Measurements from ENCODE around the gene GON4L.
"Not testable (repeated sequence)": the region's sequence is repeated elsewhere in the genome, so short reads cannot be mapped to it uniquely, and the experiment has no call there.

GON4L gene

DNA sequence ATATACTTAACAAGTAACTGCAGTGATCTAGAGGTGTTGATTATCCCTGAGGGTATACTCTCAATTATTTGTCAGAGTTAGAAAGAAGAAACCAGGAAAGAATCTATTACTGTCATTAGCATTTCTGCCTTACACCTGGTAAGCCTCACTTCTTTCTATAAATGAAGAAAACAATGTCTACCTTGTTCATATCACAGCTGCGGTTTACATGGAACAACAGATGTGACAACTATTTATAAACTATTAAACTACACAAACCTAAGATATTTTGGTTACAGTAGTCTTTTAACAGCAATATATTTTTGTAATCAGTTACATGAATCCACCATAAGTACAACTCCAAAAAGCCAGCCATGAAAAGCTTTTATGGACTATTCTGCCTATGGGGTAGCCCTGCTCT lies 40.7 kb downstream of the GON4L start:
- DNase-seq: no peak

DNA sequence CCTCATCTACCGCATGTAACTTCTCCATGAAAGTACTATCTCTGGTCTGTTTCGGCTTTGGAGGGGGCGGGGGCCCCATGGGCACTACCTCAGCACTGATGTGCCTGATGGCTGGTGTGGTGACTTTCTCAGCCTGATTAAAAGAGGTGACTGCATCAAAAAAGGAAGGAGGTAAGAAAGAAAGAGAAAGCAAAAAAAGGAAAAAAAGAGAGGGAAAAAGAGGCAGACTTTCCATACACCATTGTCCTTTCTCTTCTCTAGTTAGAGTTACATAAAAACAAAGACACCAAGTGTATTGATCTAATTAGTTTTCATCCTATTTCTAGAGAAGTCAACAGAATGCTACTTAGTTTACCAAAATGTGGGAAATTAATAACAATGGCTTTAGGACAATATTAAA lies 43.3 kb downstream of the GON4L start:
- no peak for DNase-seq

DNA sequence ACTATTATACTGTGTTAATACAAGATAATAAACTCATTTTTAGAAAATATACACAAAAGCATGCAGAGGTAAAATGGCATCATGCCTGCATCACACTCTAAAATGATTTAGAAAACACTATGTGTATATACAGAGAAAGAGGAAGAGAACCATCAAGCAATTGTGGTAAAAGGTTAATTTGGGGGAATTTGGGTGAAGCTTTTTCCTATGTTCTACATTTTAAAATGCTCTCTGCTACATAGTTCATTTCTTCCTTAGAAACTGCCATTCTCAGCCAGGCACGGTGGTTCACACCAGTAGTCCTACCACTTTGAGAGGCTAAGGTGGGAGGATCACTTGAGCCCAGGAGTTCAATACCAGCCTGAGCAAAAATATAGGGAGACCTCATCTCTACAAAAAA lies 44.1 kb downstream of the GON4L start:
- no peak for DNase-seq

DNA sequence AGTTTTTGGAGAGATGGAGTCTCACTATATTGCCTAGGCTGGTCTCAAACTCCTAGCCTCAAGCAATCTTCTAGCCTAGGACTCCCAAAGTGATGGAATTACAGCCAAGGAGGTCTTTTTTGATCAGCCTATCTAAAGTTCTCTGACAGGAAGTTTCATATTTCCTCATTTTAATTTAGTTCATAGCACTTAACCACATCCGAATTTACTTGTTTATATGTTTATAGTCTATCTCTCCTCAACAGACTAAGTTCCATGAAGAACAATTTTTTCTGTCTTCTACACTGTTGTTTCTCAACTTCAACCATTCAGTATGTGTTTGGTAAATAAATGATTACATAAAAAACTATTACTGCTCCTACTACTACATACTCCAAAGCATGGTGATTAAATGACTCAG lies 47.9 kb downstream of the GON4L start:
- DNase-seq: no peak

DNA sequence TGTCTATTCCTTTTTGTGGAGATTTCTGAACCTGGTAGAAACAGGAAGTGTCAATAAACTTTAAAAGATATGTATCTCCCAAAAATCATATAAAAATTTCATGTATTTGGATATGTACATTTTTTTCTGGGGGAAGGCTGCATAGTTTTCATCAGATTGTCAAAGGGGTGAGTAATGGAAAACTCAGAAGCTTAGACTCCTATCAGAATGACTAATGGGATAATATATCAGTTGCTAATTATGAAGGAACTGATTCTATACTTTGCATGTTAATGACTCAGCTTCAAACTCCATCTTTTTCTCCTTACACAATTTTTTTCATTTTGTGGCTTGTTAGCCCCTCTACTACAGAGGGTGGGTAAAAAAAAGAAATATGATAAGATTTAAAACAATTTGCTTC lies 55.9 kb downstream of the GON4L start:
- no peak for DNase-seq

DNA sequence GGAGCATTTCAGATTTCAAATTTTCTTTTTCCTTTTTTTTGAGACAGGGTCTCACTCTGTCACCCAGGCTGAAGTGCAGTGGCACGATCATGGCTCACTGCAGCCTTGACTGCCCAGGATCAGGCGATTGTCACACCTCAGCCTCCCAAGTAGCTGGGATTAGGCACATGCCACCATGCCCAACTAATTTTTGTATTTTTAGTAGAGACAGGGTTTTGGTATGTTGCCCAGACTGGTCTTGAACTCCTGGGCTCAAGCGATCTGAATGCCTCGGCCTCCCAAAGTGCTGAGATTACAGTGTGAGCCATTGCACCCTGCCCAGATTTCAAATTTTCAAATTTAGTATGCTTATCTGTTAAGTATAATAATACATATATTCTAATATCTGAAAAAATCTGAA lies 61.4 kb downstream of the GON4L start:
- not testable (repeated sequence) for DNase-seq

DNA sequence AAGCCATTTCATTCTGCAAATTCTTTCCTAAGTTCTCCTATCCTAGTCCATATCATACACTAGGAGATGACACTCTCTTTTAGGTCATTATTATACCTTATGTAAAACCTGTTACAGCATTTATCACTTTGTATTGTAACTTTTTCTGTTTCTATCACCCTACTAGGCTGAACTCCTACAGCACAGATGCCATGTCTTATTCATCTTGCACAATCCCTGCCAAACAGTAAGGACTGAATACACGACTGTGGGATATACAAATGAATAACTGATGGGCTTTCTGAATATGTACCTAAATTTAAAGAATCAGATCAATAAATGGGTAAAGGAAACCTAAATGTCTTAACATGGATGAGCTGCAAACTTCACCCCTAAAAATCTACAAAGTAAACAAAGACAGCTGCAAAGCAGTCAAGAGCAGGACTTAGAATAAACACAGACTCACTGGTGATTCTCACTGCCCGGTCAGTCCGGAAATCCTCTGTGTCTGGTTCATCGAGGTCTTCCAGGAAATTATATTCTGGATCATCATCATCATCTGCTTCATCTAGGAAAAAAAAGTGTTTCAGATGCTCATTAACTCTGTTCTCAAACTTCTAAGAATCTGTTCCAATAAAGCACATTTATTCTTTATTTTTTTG lies 62.3 kb downstream of the GON4L start:
- no peak for DNase-seq

DNA sequence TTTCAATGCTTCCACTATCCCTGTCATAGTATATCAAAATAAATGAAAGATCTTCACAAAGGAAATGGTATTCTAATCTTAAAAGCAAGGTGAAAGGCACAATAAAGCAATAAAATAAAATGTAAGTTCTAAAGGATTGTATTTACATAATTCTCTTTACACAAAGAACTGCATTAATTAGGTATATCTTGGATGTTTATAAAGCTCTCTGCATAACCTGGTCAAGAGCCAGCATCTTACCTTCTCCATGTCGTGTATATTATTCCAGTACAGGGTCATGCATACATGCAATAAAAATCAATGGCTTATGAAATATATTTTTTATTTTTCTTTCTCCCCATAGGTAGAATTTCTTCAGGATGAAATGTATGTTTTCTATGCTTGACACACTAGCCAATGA lies 63.8 kb downstream of the GON4L start:
- DNase-seq: no peak

DNA sequence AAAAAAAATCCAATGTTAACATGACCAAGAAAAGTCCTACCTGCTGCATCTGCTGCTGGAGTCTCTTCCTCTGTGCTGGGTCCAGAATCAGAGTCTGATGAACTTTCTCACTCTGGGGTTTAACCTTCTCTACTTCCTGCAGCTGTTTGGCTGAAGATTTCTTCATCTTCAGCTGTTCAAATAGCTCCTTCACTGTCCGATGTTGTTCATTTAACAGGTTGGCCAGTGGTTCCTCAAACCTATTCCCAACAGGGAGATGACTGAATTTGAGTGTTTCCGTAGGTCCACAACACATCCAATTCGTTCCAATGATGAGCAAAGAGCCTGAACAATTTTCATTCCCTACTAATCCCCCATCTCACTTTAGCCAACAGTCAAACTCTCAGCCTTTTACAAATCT lies 79.4 kb downstream of the GON4L start:
- no peak for DNase-seq

DNA sequence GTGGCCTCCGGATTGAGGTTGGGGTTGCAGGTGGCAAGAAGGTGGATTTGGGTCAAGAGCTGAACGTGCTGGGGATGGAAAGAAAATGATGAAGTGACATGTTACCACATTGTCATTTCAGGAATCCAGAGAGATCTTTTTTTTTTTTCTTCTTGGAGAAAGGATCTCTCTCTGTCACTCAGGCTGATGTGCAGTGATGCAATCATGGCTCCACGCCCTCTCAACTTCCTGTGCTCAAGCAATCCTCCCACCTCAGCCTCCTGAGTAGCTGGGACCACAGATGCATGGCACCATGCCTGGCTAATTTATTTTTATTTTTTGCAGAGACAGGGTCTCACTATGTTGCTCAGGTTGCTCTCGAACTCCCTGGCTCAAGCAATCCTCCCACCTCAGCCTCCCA lies 80.6 kb downstream of the GON4L start:
- no peak for DNase-seq

DNA sequence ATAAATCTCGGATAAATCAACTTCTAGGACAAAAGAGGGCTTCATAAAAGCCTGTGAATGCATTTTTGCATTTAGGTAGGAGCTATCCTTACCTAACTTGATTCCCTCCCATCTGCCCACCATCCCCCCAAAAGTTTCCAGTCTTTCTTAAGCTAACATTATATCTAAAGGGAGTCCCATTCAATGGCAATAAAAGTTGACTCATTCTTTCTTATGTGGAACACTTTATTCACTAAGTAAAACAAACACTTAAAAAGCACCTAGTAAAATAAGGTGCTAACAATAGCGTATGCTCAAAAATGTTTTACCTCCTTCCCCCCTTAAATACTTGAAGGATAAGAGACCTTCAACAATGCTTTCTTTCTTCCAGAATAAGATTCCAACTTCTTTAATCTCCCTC lies 83.8 kb downstream of the GON4L start:
- no peak for DNase-seq

DNA sequence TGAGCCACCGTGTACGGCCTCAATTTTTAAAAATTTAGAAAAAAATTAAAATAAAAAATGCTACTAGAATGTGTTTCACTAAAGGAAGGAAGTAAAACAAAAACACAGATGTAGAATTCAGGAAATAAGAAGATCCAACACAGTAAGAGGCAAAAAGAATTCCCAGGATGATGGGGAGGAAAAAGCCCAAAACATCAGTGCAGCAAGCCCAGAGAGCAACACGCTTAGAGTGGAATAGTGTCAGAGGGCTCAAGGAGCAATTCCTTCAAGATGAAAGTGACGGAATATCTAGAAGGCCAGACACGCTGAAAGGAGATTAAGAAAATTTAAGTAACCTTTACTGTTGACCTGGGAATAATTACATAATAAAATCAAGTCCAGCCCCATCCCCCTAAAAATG lies 87.8 kb downstream of the GON4L start:
- DNase-seq: no peak

DNA sequence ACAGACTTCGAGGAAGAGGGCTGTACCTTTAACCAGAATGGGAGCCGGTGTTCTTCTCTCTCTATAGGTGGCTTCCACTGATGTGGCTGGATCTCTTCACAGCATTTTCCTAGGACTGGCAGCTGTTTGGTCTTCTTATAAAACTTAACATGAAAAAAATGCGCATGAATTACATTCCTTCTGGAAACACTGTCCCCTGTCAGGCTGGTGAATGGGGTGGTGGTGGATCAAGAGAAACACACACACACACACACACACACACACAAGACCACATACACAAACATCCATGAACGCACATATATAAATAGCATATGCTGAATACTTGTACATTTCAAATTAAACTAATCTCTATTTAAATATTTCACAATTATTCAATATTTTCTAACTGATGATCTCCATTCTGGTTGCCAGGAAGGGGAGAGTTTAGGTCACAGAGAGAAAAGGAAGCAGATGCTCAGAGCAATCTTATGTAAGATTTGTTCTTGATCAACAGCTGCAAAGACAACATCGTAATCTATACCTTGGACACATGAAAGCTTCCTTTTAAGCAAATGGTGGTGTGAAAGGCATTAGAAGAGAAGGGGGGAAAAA lies 89.5 kb downstream of the GON4L start:
- DNase-seq: not testable (repeated sequence)

DNA sequence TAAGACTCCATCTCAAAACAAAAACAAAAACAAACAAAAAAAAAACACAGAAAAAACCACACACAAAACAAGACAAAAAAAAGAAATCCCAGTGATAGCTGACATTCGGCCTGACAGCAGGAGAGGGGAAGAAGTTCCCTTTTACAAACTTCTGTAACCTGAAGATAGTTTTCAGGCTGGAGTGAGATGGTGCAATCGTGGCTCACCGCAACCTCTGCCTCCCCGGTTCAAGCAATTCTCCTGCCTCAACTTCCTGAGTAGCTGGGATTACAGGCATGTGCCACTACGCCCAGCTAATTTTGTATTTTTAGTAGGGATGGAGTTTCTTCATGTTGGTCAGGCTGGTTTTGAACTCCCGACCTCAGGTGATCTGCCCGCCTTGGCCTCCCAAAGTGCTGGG lies 93.0 kb downstream of the GON4L start:
- DNase-seq: not testable (repeated sequence)

DNA sequence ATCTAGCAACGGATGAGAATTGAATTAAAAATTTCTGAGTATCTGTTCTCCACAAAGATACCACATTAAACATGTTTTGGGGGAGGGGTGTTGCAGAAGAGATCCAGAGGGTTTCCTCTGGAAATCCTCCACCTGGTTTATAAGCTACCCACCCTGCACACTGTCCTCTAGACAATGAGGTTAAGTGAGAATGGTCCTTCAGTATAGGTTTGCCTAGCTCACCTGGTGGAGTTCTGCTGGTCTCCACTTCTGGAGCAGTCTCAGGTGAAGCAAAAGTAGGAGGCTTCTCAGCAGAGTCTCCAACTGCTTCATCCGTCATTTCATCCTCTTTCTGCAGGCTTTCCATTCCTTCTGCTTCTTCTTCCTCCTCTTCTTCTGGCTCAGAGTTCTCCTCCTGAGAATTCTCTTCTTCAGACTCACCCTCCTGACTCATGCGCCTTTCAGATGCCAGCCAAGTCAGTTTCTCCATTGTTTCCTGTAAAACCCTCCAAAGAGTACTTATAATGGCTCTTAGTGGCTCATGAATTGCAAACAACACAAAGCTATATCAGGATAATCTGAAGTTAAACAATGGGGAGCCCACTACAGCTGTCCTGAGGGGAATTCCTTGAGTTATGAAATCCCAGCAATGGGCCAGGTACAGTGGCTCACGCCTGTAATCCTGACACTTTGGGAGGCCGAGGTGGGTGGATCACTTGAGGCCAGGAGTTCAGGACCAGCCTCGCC lies 93.8 kb downstream of the GON4L start:
- DNase-seq: peak; percentile 75

DNA sequence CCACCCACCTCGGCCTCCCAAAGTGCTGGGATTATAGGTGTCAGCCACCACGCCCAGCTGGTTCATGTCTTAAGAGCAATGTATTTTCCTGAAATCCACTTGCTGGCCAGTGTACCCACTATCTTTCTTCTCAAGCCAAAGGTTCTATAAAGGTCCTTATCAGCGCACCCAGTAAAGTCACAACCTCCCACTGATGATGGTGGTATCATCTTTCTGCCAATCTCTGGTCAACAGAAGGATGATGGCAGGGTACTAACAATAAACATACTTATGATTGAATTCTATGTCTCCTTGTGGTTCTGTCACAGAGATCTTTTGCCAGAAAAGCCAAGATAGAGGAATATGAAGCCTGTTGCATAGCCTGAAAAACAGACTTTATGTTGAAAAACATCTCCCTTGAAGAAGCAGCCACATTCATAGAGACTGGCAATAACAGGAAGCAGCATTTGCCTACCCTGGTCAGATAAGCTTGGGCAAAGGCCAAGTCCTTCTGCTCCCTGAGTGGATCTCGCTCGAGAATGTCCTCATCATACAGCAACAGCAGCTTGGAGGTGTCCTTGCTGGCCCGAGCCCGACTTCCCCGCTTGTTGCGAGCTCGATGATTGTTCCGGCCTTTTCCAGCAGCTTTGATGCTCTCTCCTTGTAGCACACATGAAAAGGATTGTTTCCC lies 95.1 kb downstream of the GON4L start:
- DNase-seq: no peak

DNA sequence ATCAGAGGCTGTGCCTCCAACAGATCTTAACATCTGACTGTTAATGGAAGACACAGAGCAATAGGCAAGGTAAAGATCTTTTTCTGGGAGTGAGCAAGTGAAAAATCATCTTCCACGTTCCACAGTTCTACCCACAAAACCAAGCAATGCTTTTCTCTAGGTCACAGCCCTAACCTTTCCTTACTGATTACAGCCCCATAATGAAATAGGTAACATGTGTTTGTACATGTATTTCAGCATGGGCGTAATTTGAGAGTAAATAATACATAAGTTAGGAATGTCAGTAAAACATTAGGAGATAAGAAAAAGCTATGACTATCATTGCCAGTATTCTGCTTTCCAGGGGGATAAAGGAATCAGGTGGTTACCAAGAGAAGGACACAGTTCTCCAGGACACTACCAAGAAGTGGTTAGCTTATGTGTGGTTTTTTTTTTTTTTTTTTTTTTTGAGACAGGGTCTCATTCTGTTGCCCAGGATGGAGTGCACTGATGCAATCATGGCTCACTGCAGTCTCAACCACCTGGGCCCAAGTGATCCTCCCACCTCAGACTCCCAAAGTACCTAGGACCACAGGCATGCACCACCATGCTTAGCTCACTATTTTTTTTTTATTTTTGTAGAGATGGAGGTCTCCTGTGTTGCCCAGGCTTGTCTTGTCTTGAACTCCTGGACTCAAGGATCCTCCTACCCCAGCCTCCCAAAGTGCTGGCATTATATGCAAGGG lies 96.1 kb downstream of the GON4L start:
- DNase-seq: no peak

DNA sequence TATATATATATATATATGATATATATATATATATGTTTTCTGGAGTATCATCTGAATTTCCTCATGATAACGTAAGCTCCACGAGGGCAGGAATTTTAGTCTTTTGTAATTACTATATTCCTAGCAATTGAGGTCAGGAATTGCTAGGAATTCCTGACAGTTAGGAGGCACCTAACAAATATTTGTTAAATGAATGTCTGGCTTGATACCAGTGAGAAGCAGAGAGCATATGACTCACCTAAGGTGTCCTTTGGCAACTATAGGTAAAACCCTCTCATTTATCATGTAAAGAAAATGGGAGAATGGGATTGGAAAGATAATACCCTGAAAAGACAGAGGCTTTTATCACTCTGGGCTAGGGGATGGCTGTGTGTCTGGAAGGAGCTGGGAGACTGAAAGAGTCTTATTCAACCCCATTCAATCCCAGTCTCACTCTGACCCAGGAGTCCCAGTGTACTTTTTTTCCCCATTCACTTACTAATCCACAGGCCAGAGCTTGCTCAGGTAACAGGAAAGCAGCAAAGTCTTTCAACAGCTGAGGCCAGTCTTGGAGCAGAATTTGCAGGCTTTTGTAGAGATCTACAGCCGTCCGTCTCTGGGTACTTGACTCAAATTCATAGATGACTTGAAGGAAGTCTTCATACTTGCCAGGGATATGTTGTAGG lies 96.9 kb downstream of the GON4L start:
- no peak for DNase-seq

DNA sequence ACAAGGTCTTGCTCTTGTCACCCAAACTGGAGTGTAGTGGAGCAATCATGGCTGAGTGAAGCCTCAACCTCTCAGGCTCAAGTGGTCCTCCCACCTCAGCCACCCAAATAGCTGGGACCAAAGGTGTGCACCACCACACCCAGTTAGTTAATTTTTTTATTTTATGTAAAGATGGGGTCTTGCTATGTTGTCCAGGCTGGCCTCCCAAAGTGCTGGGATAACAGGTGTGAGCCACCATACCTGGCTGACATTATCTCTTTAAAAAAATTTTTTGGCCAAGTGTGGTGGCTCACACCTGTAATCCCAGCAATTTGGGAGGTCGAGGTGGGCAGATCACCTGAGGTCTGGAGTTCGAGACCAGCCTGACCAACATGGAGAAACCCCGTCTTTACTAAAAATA lies 98.0 kb downstream of the GON4L start:
- not testable (repeated sequence) for DNase-seq

DNA sequence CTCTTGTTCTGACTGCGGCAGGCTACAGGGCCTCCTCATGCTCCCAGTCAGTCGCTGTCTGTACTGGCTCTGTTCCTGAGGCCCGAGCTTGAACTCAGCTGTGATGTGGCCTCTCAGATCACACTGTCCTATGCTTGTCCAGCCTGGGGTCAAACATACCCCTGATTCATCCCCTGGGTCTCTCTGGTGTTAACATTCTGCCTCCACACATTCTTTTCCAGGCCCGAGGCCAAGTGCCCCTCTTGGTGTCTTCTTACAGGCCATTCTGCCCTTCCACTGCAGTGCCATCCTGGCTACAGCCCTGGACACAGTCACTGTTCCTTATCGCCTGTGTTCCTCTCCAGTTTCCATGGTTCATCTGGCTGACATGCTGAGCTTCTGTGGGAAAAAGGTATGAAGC lies 108.9 kb downstream of the GON4L start:
- DNase-seq: not testable (repeated sequence)

DNA sequence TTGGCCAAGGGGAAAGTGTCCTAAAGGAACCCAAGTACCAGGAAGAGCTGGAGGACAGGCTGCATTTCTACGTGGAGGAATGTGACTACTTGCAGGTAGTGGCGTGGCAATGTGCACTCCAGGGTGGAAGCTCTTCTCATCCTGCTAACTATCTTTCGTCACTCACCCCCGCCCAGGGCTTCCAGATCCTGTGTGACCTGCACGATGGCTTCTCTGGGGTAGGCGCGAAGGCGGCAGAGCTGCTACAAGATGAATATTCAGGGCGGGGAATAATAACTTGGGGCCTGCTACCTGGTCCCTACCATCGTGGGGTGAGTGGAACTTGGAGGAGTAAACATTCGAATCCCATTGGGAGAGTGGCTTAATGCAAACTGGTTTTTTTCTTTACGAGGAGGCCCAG lies 109.4 kb downstream of the GON4L start:
- DNase-seq: not testable (repeated sequence)

All from kidney glomerular epithelial cell (primary cell).